Neural cell (in vitro differentiated cells): ENCODE data around the gene LMCD1.

Experiments used
- EP300 ChIP-seq: fragments of 450-650 bp; conservative IDR thresholded peaks from 2 replicates; pipeline ENCODE4 v1.6.1; 2014; ENCODE audit warnings: antibody characterized with exemption, mild to moderate bottlenecking, moderate library complexity; ENCODE audit not compliant: poor library complexity, severe bottlenecking
- TAF1 ChIP-seq: IDR thresholded peaks from 2 replicates; pipeline ENCODE4 v1.6.1; 2012; ENCODE audit warnings: low read depth
- TF ChIP-seq, protein P1 (sequence below): IDR thresholded peaks from 2 replicates; pipeline ENCODE4 v1.6.1; 2012; ENCODE audit warnings: borderline replicate concordance

DNA sequence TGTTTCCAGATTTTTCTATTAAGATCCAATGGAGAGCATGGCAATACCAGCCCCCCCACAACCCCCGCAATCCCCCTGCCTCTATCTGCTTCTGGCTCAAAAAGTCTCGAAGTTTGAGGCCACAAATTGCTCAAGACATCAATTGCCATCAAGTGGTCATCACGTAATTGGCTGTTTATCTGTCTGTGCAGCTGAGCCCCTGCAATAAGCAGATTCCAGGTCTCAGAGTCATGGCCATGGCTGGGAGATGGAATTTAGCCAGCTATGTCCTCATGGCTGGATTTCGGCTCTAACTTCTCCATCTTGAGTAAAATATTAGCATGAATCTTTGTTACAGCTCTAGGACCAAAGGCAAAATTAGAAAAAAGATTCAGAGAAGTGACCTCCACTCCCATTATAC is 120.2 kb downstream of the LMCD1 start:
- TF ChIP-seq EP300: no peak
- TF ChIP-seq, protein P1, sequence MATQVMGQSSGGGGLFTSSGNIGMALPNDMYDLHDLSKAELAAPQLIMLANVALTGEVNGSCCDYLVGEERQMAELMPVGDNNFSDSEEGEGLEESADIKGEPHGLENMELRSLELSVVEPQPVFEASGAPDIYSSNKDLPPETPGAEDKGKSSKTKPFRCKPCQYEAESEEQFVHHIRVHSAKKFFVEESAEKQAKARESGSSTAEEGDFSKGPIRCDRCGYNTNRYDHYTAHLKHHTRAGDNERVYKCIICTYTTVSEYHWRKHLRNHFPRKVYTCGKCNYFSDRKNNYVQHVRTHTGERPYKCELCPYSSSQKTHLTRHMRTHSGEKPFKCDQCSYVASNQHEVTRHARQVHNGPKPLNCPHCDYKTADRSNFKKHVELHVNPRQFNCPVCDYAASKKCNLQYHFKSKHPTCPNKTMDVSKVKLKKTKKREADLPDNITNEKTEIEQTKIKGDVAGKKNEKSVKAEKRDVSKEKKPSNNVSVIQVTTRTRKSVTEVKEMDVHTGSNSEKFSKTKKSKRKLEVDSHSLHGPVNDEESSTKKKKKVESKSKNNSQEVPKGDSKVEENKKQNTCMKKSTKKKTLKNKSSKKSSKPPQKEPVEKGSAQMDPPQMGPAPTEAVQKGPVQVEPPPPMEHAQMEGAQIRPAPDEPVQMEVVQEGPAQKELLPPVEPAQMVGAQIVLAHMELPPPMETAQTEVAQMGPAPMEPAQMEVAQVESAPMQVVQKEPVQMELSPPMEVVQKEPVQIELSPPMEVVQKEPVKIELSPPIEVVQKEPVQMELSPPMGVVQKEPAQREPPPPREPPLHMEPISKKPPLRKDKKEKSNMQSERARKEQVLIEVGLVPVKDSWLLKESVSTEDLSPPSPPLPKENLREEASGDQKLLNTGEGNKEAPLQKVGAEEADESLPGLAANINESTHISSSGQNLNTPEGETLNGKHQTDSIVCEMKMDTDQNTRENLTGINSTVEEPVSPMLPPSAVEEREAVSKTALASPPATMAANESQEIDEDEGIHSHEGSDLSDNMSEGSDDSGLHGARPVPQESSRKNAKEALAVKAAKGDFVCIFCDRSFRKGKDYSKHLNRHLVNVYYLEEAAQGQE: no peak
- no peak for TF ChIP-seq TAF1
